HG03196 (cell line): Measurements from ENCODE around the gene TWIST1.

ENCODE experiments used
- ATAC-seq: cut with Tn5 transposase; IDR thresholded peaks from one replicate; pipeline ENCODE4 v1.9.1; 2021; ENCODE audit not compliant: unreplicated experiment

Gene TWIST1

GRCh38 chr7:19097165-19098055 is 20.0 kb downstream of the TWIST1 start:
- no peak for ATAC-seq

- no peak for ATAC-seq
These were observed 22.0 kb downstream of the TWIST1 start for GRCh38 chr7:19095353-19095860.

- ATAC-seq, result no peak
These were observed 22.7 kb downstream of the TWIST1 start for GRCh38 chr7:19094598-19095352.

GRCh38 chr7:19094138-19094537 is 23.3 kb downstream of the TWIST1 start:
- no peak for ATAC-seq

GRCh38 chr7:19091550-19092200 is 25.8 kb downstream of the TWIST1 start:
- ATAC-seq, result no peak

GRCh38 chr7:19090526-19090925 is 26.9 kb downstream of the TWIST1 start:
- ATAC-seq, result no peak

GRCh38 chr7:19089797-19090196 is 27.6 kb downstream of the TWIST1 start:
- ATAC-seq, result no peak

GRCh38 chr7:19089378-19089777 is 28.1 kb downstream of the TWIST1 start:
- no peak for ATAC-seq

- ATAC-seq, result no peak
These were observed 37.3 kb downstream of the TWIST1 start for GRCh38 chr7:19080093-19080492.

- ATAC-seq, result no peak
These were observed 38.4 kb downstream of the TWIST1 start for GRCh38 chr7:19079066-19079465.

GRCh38 chr7:19069842-19070241 is 47.6 kb downstream of the TWIST1 start:
- no peak for ATAC-seq

- ATAC-seq, result no peak
These were observed 51.3 kb downstream of the TWIST1 start for GRCh38 chr7:19066170-19066569.
